A549 (cell line): Measurements from ENCODE around the gene SLC36A1. TPM values are rescaled to one million over a fixed set of nuclear protein-coding genes. Genes with fewer than 3 reads are reported as not detected.

Experiments
- ATAC-seq, 2 experiments: fragments of 200-7000 bp in 1 of 2; fragments of >200 bp in 1 of 2; cut with Nextera tagmentation in 1 of 2; cut with Tn5 transposase in 1 of 2; 3 replicates each; pipeline versions ENCODE4 v1.8.0 to v1.9.1; 2018 to 2020; ENCODE audit warnings: mild to moderate bottlenecking in 1 of 2, moderate library complexity in 1 of 2
- CTCF ChIA-PET: fragments of 300-600 bp; sonication (Branson Sonifier 250); formaldehyde crosslinking; extraction: SDS; loops from one replicate; lab custom pipeline; 2021; ENCODE audit warnings: antibody characterized with exemption, inconsistent platforms; lab: Yijun Ruan, JAX
- POLR2A ChIA-PET: fragments of 350-600 bp; formaldehyde crosslinking; extraction: SDS; loops from one replicate; lab custom pipeline; 2021; ENCODE audit warnings: antibody characterized with exemption, inconsistent platforms; lab: Yijun Ruan, JAX
- DNase-seq, 2 experiments: peaks; one replicate each; pipeline versions ENCODE4 v3.0.0 to v3.0.0-alpha.2; 2011 to 2016; ENCODE audit warnings: low read depth in 1 of 2, low spot score in 1 of 2
- FAIRE-seq: peaks from 2 replicates; lab custom pipeline; 2011; peaks lifted over from hg19 to GRCh38; lab: Jason Lieb, UNC
- H3K27ac ChIP-seq, 2 experiments: fragments of >200 bp; sonication (Bioruptor Twin); formaldehyde crosslinking; 3 replicates each; pipeline ENCODE4 v1.5.1; 2016 to 2017
- H3K4me1 ChIP-seq: fragments of >200 bp; sonication (Bioruptor Twin); formaldehyde crosslinking; 3 replicates; pipeline ENCODE4 v1.6.1; 2016
- H3K4me2 ChIP-seq: fragments of >200 bp; sonication (Bioruptor Twin); formaldehyde crosslinking; 3 replicates; pipeline ENCODE4 v1.6.1; 2016
- H3K4me3 ChIP-seq: fragments of >200 bp; sonication (Bioruptor Twin); formaldehyde crosslinking; 3 replicates; pipeline ENCODE4 v1.5.1; 2016
- H3K9me3 ChIP-seq: fragments of >200 bp; sonication (Bioruptor Twin); formaldehyde crosslinking; 3 replicates; pipeline ENCODE4 v1.6.1; 2016
- CBX8 ChIP-seq: fragments of 200-600 bp; sonication (generic); IDR thresholded peaks from 2 replicates; pipeline ENCODE4 v1.6.1; 2016
- CEBPB ChIP-seq, 2 experiments: fragments of >200 bp in 1 of 2; sonication (Bioruptor Twin) in 1 of 2; formaldehyde crosslinking in 1 of 2; IDR thresholded peaks; 2 replicates each; pipeline ENCODE4 v1.6.1; 2012 to 2016
- CHD4 ChIP-seq: fragments of 200-600 bp; sonication (generic); IDR thresholded peaks from 2 replicates; pipeline ENCODE4 v1.6.1; 2016; ENCODE audit warnings: antibody characterized with exemption, mild to moderate bottlenecking, borderline replicate concordance
- EHF ChIP-seq: fragments of 250-450 bp; sonication (Bioruptor Pico); IDR thresholded peaks from 2 replicates; pipeline ENCODE4 v1.5.0; 2020; ENCODE audit warnings: mild to moderate bottlenecking
- EHMT2 ChIP-seq: fragments of 200-600 bp; sonication (generic); IDR thresholded peaks from 2 replicates; pipeline ENCODE4 v1.6.1; 2016; ENCODE audit warnings: antibody characterized with exemption, low read depth, mild to moderate bottlenecking, moderate library complexity
- FOSB ChIP-seq: fragments of 250-450 bp; sonication (Bioruptor Pico); IDR thresholded peaks from 2 replicates; pipeline ENCODE4 v1.5.0; 2020; ENCODE audit warnings: mild to moderate bottlenecking, moderate library complexity
- FOSL2 ChIP-seq, 2 experiments: fragments of 450-650 bp in 1 of 2; fragments of >200 bp in 1 of 2; sonication (Bioruptor Twin) in 1 of 2; formaldehyde crosslinking; IDR thresholded peaks; 2 replicates each; pipeline versions ENCODE4 v1.5.0 to v1.6.1; 2016 to 2020; ENCODE audit warnings: mild to moderate bottlenecking in 1 of 2, moderate library complexity in 1 of 2
- HDAC2 ChIP-seq: fragments of 200-600 bp; sonication (generic); IDR thresholded peaks from 2 replicates; pipeline ENCODE4 v1.6.1; 2016
- HEYL ChIP-seq: fragments of 250-450 bp; sonication (Bioruptor Pico); IDR thresholded peaks from 2 replicates; pipeline ENCODE4 v1.8.0; 2021; ENCODE audit warnings: mild to moderate bottlenecking, moderate library complexity
- HOXA7 ChIP-seq: fragments of 250-450 bp; sonication (Bioruptor Pico); IDR thresholded peaks from 2 replicates; pipeline ENCODE4 v1.5.0; 2020; ENCODE audit warnings: mild to moderate bottlenecking, moderate library complexity
- HOXB13 ChIP-seq: fragments of 250-450 bp; sonication (Bioruptor Pico); IDR thresholded peaks from 2 replicates; pipeline ENCODE4 v1.5.0; 2020; ENCODE audit warnings: low read depth, mild to moderate bottlenecking, moderate library complexity
- NR3C1 ChIP-seq: fragments of >200 bp; sonication (Bioruptor Twin); formaldehyde crosslinking; IDR thresholded peaks from 3 replicates; pipeline ENCODE4 v1.6.1; 2017
- POLR2A ChIP-seq: IDR thresholded peaks from 2 replicates; pipeline ENCODE4 v1.6.1; 2012; ENCODE audit warnings: mild to moderate bottlenecking, low read length
- POLR2AphosphoS2 ChIP-seq: conservative IDR thresholded peaks from 2 replicates; pipeline ENCODE4 v1.6.1; 2012; ENCODE audit warnings: low read length, improper control_type of control experiment, inconsistent platforms
- RFX5 ChIP-seq: fragments of 450-650 bp; IDR thresholded peaks from 2 replicates; pipeline ENCODE4 v1.7.1; 2014; ENCODE audit warnings: antibody characterized with exemption, mild to moderate bottlenecking, moderate library complexity
- SMC3 ChIP-seq: fragments of >200 bp; sonication (Bioruptor Twin); formaldehyde crosslinking; IDR thresholded peaks from 3 replicates; pipeline ENCODE4 v1.6.1; 2018; ENCODE audit warnings: inconsistent platforms
- SREBF2 ChIP-seq: fragments of 450-650 bp; IDR thresholded peaks from 2 replicates; pipeline ENCODE4 v1.6.1; 2014; ENCODE audit warnings: mild to moderate bottlenecking, moderate library complexity
- TP53 ChIP-seq: fragments of 250-450 bp; sonication (Bioruptor Pico); IDR thresholded peaks from 2 replicates; pipeline ENCODE4 v1.5.0; 2021; ENCODE audit warnings: mild to moderate bottlenecking, moderate library complexity
- ZFP36 ChIP-seq: fragments of 450-650 bp; IDR thresholded peaks from 2 replicates; pipeline ENCODE4 v1.6.1; 2014; ENCODE audit warnings: borderline replicate concordance; ENCODE audit not compliant: partially characterized antibody
- ZNF302 ChIP-seq: fragments of 250-450 bp; sonication (Bioruptor Pico); IDR thresholded peaks from 2 replicates; pipeline ENCODE4 v1.9.0; 2021; ENCODE audit warnings: inconsistent platforms, mild to moderate bottlenecking, moderate library complexity
- ZSCAN20 ChIP-seq: fragments of 250-450 bp; sonication (Bioruptor Pico); IDR thresholded peaks from 2 replicates; pipeline ENCODE4 v1.8.0; 2022; ENCODE audit warnings: mild to moderate bottlenecking, moderate library complexity
- WGBS: methylation state at CpG from one replicate; pipeline ENCODE4 v1.1.6; 2017; ENCODE audit errors: missing lambda C conversion rate; 5-methylcytosine and 5-hydroxymethylcytosine counted together
- polyA plus RNA-seq, 4 experiments: library from polyadenylated mRNA; depleted of rRNA in 3 of 4; stranded (reverse); fragments of >200 nt; fragmentation: RNase III in 1 of 4; extraction: RNeasy Plus Mini Kit Qiagen cat#74134 plus additional on column Dnase treatment in 1 of 4; gene quantifications; 2 replicates in 3 of 4; 3 replicates in 1 of 4; pipeline ENCODE4 v1.2.3, GENCODE V29; 2011 to 2017
- TF ChIP-seq, protein P1 (sequence below): fragments of >200 bp; sonication (Bioruptor Twin); formaldehyde crosslinking; IDR thresholded peaks from 3 replicates; pipeline ENCODE4 v1.5.1; 2016
- TF ChIP-seq, protein P2 (sequence below): fragments of 200-600 bp; sonication (generic); IDR thresholded peaks from 2 replicates; pipeline ENCODE4 v1.6.1; 2016; ENCODE audit warnings: antibody characterized with exemption, mild to moderate bottlenecking, moderate library complexity
- TF ChIP-seq, protein P3 (sequence below): IDR thresholded peaks from 2 replicates; pipeline ENCODE4 v1.6.1; 2012
- TF ChIP-seq, protein P4 (sequence below): fragments of >200 bp; sonication (Bioruptor Twin); formaldehyde crosslinking; IDR thresholded peaks from 2 replicates; pipeline ENCODE4 v1.6.1; 2016

Gene SLC36A1
- polyA plus RNA-seq, 2 of the 4 experiments (the other 2 are of a cell fraction): 7.4 to 10.8 TPM

DNA sequence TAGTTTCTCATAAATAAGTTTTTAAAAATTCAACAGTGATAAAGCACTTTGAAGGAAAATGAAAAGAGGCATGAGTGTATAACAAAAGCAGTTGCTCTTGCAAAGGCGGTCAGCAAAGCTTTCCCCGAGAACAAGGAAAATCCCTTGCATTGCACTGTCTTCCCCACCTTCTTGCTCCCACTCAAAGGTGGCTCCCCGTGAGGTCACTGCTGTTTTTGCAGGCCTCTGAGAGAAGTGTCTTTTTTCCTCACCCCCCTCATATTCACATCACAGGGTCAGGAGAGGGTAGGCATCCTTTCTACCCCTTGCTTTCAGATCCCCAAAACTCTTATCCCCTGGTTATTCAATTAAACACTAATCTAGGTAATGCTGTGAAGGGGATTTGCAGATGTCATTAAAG is 15.2 kb upstream of the SLC36A1 start:
- H3K4me2 ChIP-seq: no peak overlapping the region
- ATAC-seq (no peak), DNase-seq (no peak), FAIRE-seq (no peak)
- H3K9me3 ChIP-seq: peaks cover 5% of the 10 kb centered on the region; the same call in 1 of the 3 replicates
- no peak for TF ChIP-seq CEBPB (IDR thresholded peaks at IDR 0.05)
- TF ChIP-seq ZFP36: no peak
- no peak for TF ChIP-seq EHMT2
- TF ChIP-seq HOXB13 (CRISPR knock-in tag): no peak
- TF ChIP-seq, protein P1, sequence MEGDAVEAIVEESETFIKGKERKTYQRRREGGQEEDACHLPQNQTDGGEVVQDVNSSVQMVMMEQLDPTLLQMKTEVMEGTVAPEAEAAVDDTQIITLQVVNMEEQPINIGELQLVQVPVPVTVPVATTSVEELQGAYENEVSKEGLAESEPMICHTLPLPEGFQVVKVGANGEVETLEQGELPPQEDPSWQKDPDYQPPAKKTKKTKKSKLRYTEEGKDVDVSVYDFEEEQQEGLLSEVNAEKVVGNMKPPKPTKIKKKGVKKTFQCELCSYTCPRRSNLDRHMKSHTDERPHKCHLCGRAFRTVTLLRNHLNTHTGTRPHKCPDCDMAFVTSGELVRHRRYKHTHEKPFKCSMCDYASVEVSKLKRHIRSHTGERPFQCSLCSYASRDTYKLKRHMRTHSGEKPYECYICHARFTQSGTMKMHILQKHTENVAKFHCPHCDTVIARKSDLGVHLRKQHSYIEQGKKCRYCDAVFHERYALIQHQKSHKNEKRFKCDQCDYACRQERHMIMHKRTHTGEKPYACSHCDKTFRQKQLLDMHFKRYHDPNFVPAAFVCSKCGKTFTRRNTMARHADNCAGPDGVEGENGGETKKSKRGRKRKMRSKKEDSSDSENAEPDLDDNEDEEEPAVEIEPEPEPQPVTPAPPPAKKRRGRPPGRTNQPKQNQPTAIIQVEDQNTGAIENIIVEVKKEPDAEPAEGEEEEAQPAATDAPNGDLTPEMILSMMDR: no peak
- TF ChIP-seq, protein P2, sequence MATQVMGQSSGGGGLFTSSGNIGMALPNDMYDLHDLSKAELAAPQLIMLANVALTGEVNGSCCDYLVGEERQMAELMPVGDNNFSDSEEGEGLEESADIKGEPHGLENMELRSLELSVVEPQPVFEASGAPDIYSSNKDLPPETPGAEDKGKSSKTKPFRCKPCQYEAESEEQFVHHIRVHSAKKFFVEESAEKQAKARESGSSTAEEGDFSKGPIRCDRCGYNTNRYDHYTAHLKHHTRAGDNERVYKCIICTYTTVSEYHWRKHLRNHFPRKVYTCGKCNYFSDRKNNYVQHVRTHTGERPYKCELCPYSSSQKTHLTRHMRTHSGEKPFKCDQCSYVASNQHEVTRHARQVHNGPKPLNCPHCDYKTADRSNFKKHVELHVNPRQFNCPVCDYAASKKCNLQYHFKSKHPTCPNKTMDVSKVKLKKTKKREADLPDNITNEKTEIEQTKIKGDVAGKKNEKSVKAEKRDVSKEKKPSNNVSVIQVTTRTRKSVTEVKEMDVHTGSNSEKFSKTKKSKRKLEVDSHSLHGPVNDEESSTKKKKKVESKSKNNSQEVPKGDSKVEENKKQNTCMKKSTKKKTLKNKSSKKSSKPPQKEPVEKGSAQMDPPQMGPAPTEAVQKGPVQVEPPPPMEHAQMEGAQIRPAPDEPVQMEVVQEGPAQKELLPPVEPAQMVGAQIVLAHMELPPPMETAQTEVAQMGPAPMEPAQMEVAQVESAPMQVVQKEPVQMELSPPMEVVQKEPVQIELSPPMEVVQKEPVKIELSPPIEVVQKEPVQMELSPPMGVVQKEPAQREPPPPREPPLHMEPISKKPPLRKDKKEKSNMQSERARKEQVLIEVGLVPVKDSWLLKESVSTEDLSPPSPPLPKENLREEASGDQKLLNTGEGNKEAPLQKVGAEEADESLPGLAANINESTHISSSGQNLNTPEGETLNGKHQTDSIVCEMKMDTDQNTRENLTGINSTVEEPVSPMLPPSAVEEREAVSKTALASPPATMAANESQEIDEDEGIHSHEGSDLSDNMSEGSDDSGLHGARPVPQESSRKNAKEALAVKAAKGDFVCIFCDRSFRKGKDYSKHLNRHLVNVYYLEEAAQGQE: no peak
- TF ChIP-seq HEYL (CRISPR knock-in tag): no peak
- no peak for TF ChIP-seq SMC3
- no peak for TF ChIP-seq RFX5
- TF ChIP-seq TP53 (CRISPR knock-in tag): no peak
- no peak for TF ChIP-seq NR3C1
- TF ChIP-seq ZNF302 (CRISPR knock-in tag): no peak
- no peak overlapping the region for H3K27ac ChIP-seq
- ChIA-PET POLR2A (no interaction called here), CTCF (interaction anchor here (1.1 to 1.5 kb wide), 2 partner anchors 15 to 308 kb away, joined by 3 to 5 read pairs; partner anchors contain the start of gene SLC36A1)
- WGBS: 64% methylated on average over 3 of the region's 3 CpGs
- no peak overlapping the region for H3K4me3 ChIP-seq
- no peaks in the 10 kb centered on the region for H3K4me1 ChIP-seq

DNA sequence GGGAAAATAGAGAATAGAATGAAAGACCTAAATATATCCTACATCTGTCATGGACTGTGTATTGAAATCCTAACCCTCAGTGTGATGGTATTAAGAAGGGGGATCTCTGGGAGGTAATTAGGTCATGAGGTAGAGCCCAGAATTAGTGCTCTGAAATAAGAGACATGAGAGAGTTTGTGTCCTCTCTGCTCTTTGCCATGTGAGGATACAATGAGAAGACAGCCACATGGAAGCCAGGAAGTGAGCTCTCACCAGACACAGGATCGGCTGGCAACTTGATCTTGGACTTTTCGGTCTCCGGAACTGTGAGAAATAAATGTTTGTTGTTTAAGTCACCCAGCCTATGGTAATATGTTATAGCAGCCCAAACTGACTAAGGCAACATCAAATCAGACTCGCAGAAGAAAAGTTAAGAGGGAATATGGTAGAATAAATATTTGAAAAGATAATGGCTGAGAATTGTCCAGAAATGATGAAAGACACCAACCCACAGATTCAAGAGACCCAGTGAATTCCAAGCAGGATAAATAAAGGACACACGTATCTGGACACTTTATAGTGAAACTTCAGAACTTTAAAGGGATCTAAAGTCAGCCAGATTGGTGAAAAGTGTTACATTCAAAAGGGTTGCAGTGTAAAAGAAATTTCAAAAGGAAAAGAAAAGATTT is 12.7 kb upstream of the SLC36A1 start:
- no peak overlapping the region for H3K27ac ChIP-seq
- no peak for ATAC-seq
- H3K4me1 ChIP-seq: no peaks in the 10 kb centered on the region
- CTCF ChIA-PET: interaction anchor here (1.0 kb wide), 1 partner anchor 306 kb away, joined by 3 read pairs; no protein-coding TSS in a partner anchor
- 32% methylated on average over 5 of the region's 5 CpGs for WGBS
- FAIRE-seq: no peak
- no peak overlapping the region for H3K4me2 ChIP-seq
- DNase-seq: no peak
- no peak for TF ChIP-seq ZNF302 (CRISPR knock-in tag)
- no peak for TF ChIP-seq HOXA7 (CRISPR knock-in tag)
- no peak for TF ChIP-seq POLR2AphosphoS2
- no peak for TF ChIP-seq CHD4
- TF ChIP-seq CBX8: no peak
- TF ChIP-seq, protein P3, sequence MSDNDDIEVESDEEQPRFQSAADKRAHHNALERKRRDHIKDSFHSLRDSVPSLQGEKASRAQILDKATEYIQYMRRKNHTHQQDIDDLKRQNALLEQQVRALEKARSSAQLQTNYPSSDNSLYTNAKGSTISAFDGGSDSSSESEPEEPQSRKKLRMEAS: no peak
- TF ChIP-seq NR3C1: no peak
- no peak for TF ChIP-seq POLR2A
- TF ChIP-seq FOSB (CRISPR knock-in tag): no peak
- no peak for TF ChIP-seq TP53 (CRISPR knock-in tag)
- TF ChIP-seq HDAC2: no peak
- TF ChIP-seq SREBF2: no peak
- TF ChIP-seq ZSCAN20 (CRISPR knock-in tag): no peak
- TF ChIP-seq FOSL2 (IDR thresholded peaks at IDR 0.05): no peak
- TF ChIP-seq FOSL2 (CRISPR knock-in tag; IDR thresholded peaks at IDR 0.05): no peak
- TF ChIP-seq, protein P4, sequence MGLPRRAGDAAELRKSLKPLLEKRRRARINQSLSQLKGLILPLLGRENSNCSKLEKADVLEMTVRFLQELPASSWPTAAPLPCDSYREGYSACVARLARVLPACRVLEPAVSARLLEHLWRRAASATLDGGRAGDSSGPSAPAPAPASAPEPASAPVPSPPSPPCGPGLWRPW: no peak
- TF ChIP-seq SMC3: no peak
- TF ChIP-seq EHF (CRISPR knock-in tag): no peak
- TF ChIP-seq, all 56 proteins: peak for 0
- peaks cover 9% of the 10 kb centered on the region; the same call in 1 of the 3 replicates for H3K9me3 ChIP-seq
- no peak overlapping the region for H3K4me3 ChIP-seq
- POLR2A ChIA-PET: no interaction called here
